Ectodermal cell (in vitro differentiated cells): Measurements from ENCODE around the gene FAM170B.

Experiments
- H3K27ac ChIP-seq: 2 replicates; pipeline ENCODE4 v1.7.0; 2013; ENCODE audit warnings: mild to moderate bottlenecking, low read depth, low read length; ENCODE audit not compliant: insufficient read depth, poor library complexity, severe bottlenecking
- H3K27me3 ChIP-seq: 2 replicates; pipeline ENCODE4 v1.7.0; 2013; ENCODE audit warnings: mild to moderate bottlenecking, low read length; ENCODE audit not compliant: insufficient read depth, control insufficient read depth, poor library complexity, severe bottlenecking
- H3K36me3 ChIP-seq: one replicate; pipeline ENCODE4 v1.7.0; 2013; ENCODE audit warnings: low read length; ENCODE audit not compliant: control insufficient read depth, insufficient read depth
- H3K4me1 ChIP-seq: one replicate; pipeline ENCODE4 v1.7.0; 2013; ENCODE audit warnings: low read length; ENCODE audit not compliant: control insufficient read depth, insufficient read depth
- H3K4me3 ChIP-seq: 2 replicates; pipeline ENCODE4 v1.7.0; 2013; ENCODE audit warnings: low read depth, low read length, control low read depth; ENCODE audit not compliant: insufficient read depth
- H3K9me3 ChIP-seq: 2 replicates; pipeline ENCODE4 v1.7.0; 2013; ENCODE audit warnings: mild to moderate bottlenecking, low read length, moderate library complexity; ENCODE audit not compliant: control insufficient read depth
- WGBS, 2 experiments: methylation state at CpG; one replicate each; pipeline ENCODE4 v1.1.7; 2013; ENCODE audit warnings: missing lambda C conversion rate in 2 of 2; 5-methylcytosine and 5-hydroxymethylcytosine counted together

FAM170B gene

GRCh38 chr10:49152037-49152436 is 18.2 kb upstream of the FAM170B start:
- no peaks in the 10 kb centered on the region for H3K4me1 ChIP-seq
- WGBS, 2 experiments: 97 to 100% methylated on average over 3 of the region's 4 CpGs
- H3K36me3 ChIP-seq: no peaks in the 10 kb centered on the region
- no peaks in the 10 kb centered on the region for H3K9me3 ChIP-seq
- H3K27me3 ChIP-seq: no peaks in the 10 kb centered on the region
- no peak overlapping the region for H3K4me3 ChIP-seq
- no peak overlapping the region for H3K27ac ChIP-seq

- 71% methylated on average over 1 of the region's 1 CpG; no CpG with 5 or more reads in 1 of the 2 experiments for WGBS, 2 experiments
- Histone ChIP-seq H3K4me1 (no peaks in the 10 kb centered on the region), H3K4me3 (no peak overlapping the region), H3K9me3 (no peaks in the 10 kb centered on the region), H3K27me3 (no peaks in the 10 kb centered on the region), H3K27ac (no peak overlapping the region), H3K36me3 (no peaks in the 10 kb centered on the region)
Measured at GRCh38 chr10:49151481-49151880, 17.7 kb upstream of the FAM170B start.

- H3K4me3 ChIP-seq: no peak overlapping the region
- H3K36me3 ChIP-seq: no peaks in the 10 kb centered on the region
- H3K27me3 ChIP-seq: no peaks in the 10 kb centered on the region
- no peaks in the 10 kb centered on the region for H3K9me3 ChIP-seq
- WGBS, 2 experiments: 86 to 91% methylated on average over 2 of the region's 2 CpGs
- no peaks in the 10 kb centered on the region for H3K4me1 ChIP-seq
- no peak overlapping the region for H3K27ac ChIP-seq
Measured at GRCh38 chr10:49151025-49151445, 17.2 kb upstream of the FAM170B start.

- H3K9me3 ChIP-seq: no peaks in the 10 kb centered on the region
- no peak overlapping the region for H3K27ac ChIP-seq
- no peaks in the 10 kb centered on the region for H3K36me3 ChIP-seq
- H3K4me3 ChIP-seq: no peak overlapping the region
- 90 to 92% methylated on average over 5 of the region's 5 CpGs for WGBS, 2 experiments
- no peaks in the 10 kb centered on the region for H3K27me3 ChIP-seq
- no peaks in the 10 kb centered on the region for H3K4me1 ChIP-seq
Measured at GRCh38 chr10:49150426-49150825, 16.6 kb upstream of the FAM170B start.

GRCh38 chr10:49149881-49150280 is 16.1 kb upstream of the FAM170B start:
- WGBS, 2 experiments: 90 to 96% methylated on average over 3 of the region's 3 CpGs
- no peak overlapping the region for H3K4me3 ChIP-seq
- H3K27ac ChIP-seq: no peak overlapping the region
- no peaks in the 10 kb centered on the region for H3K4me1 ChIP-seq
- no peaks in the 10 kb centered on the region for H3K27me3 ChIP-seq
- H3K9me3 ChIP-seq: no peaks in the 10 kb centered on the region
- no peaks in the 10 kb centered on the region for H3K36me3 ChIP-seq

GRCh38 chr10:49144058-49144720 is 10.4 kb upstream of the FAM170B start:
- H3K36me3 ChIP-seq: no peaks in the 10 kb centered on the region
- H3K27me3 ChIP-seq: no peaks in the 10 kb centered on the region
- no peak overlapping the region for H3K27ac ChIP-seq
- no peaks in the 10 kb centered on the region for H3K4me1 ChIP-seq
- H3K9me3 ChIP-seq: no peaks in the 10 kb centered on the region
- WGBS, 2 experiments: 84 to 89% methylated on average over 2 of the region's 2 CpGs
- no peak overlapping the region for H3K4me3 ChIP-seq

GRCh38 chr10:49143249-49143648 is 9.4 kb upstream of the FAM170B start:
- Histone ChIP-seq H3K9me3 (no peaks in the 10 kb centered on the region), H3K27ac (no peak overlapping the region), H3K36me3 (no peaks in the 10 kb centered on the region), H3K27me3 (no peaks in the 10 kb centered on the region), H3K4me3 (no peak overlapping the region), H3K4me1 (no peaks in the 10 kb centered on the region)

- 86 to 97% methylated on average over 5 of the region's 5 CpGs for WGBS, 2 experiments
- H3K27ac ChIP-seq: no peak overlapping the region
- H3K4me1 ChIP-seq: no peaks in the 10 kb centered on the region
- H3K4me3 ChIP-seq: no peak overlapping the region
- no peaks in the 10 kb centered on the region for H3K36me3 ChIP-seq
- no peaks in the 10 kb centered on the region for H3K27me3 ChIP-seq
- peaks cover under 1% of the 10 kb centered on the region for H3K9me3 ChIP-seq
Measured at GRCh38 chr10:49141541-49142332, 7.9 kb upstream of the FAM170B start.

GRCh38 chr10:49140304-49141177 is 6.7 kb upstream of the FAM170B start:
- no peaks in the 10 kb centered on the region for H3K4me1 ChIP-seq
- H3K27ac ChIP-seq: no peak overlapping the region
- H3K9me3 ChIP-seq: peaks cover 2% of the 10 kb centered on the region
- H3K27me3 ChIP-seq: no peaks in the 10 kb centered on the region
- 92 to 97% methylated on average over 5 of the region's 5 CpGs for WGBS, 2 experiments
- H3K4me3 ChIP-seq: no peak overlapping the region
- no peaks in the 10 kb centered on the region for H3K36me3 ChIP-seq

GRCh38 chr10:49139846-49140195 is 6.0 kb upstream of the FAM170B start:
- no peak overlapping the region for H3K4me3 ChIP-seq
- no peaks in the 10 kb centered on the region for H3K36me3 ChIP-seq
- H3K4me1 ChIP-seq: no peaks in the 10 kb centered on the region
- peaks cover 2% of the 10 kb centered on the region for H3K9me3 ChIP-seq
- WGBS, 2 experiments: 94 to 96% methylated on average over 4 of the region's 4 CpGs
- no peaks in the 10 kb centered on the region for H3K27me3 ChIP-seq
- no peak overlapping the region for H3K27ac ChIP-seq
